Mesothelial cell of epicardium (in vitro differentiated cells): ENCODE measurements around the gene SCRG1. TPM values are rescaled to one million over a fixed set of nuclear protein-coding genes. Genes with fewer than 3 reads are reported as not detected.

ENCODE experiments used
- DNase-seq, 2 experiments: peaks; one replicate each; pipeline ENCODE4 v3.0.0; 2021; ENCODE audit warnings: low spot score in 2 of 2; ENCODE audit not compliant: unreplicated experiment in 2 of 2
- H3K27ac Mint-ChIP-seq: 2 replicates; pipeline ENCODE4 v1.8.0; 2021; ENCODE audit warnings: mixed read lengths
- H3K27me3 Mint-ChIP-seq: 2 replicates; pipeline ENCODE4 v1.8.0; 2021; ENCODE audit warnings: low read depth, mixed read lengths
- H3K36me3 Mint-ChIP-seq: 2 replicates; pipeline ENCODE4 v1.8.0; 2021; ENCODE audit warnings: mixed read lengths
- H3K4me1 Mint-ChIP-seq: 2 replicates; pipeline ENCODE4 v1.8.0; 2021; ENCODE audit warnings: mixed read lengths
- H3K4me3 Mint-ChIP-seq: 2 replicates; pipeline ENCODE4 v1.8.0; 2021; ENCODE audit warnings: mild to moderate bottlenecking, moderate library complexity, mixed read lengths
- H3K9me3 Mint-ChIP-seq: 2 replicates; pipeline ENCODE4 v1.8.0; 2021; ENCODE audit warnings: mixed read lengths
- total RNA-seq: library from RNA; stranded (reverse); gene quantifications from 3 replicates; pipeline ENCODE4 v1.2.1, GENCODE V29; 2021
- TF ChIP-seq, protein P1 (sequence below): fragments of 200-600 bp; sonication (generic); IDR thresholded peaks from one replicate; pipeline ENCODE4 v1.5.0; 2021; ENCODE audit warnings: antibody characterized with exemption; ENCODE audit not compliant: unreplicated experiment

The SCRG1 gene
- total RNA-seq, 1 donor from 2014 or later, result 0.42 TPM

DNA sequence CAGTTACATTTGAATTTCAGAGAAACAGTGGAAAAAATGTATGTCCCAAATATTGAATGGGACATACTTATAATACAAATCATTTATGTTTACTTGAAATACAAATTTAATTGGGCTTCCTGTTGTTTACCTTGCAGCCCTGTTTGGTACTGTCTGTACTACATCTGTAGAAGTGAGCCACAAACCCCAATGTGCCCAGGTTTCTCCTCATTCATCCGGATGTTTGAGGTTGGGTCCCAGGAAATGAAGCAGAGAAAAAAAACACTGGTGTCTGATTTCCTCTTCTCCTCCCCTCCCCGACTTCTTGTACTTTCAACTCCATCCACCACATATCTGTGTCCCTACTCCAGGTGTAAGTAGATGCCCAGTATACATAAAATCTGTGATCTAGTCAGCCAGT, 27.1 kb upstream of the SCRG1 start:
- Mint-ChIP-seq H3K27ac (no peak overlapping the region), H3K4me1 (peaks cover 2% of the 10 kb centered on the region), H3K9me3 (peaks cover 10% of the 10 kb centered on the region), H3K36me3 (peaks cover under 1% of the 10 kb centered on the region), H3K27me3 (no peaks in the 10 kb centered on the region), H3K4me3 (no peak overlapping the region)
- TF ChIP-seq, protein P1, sequence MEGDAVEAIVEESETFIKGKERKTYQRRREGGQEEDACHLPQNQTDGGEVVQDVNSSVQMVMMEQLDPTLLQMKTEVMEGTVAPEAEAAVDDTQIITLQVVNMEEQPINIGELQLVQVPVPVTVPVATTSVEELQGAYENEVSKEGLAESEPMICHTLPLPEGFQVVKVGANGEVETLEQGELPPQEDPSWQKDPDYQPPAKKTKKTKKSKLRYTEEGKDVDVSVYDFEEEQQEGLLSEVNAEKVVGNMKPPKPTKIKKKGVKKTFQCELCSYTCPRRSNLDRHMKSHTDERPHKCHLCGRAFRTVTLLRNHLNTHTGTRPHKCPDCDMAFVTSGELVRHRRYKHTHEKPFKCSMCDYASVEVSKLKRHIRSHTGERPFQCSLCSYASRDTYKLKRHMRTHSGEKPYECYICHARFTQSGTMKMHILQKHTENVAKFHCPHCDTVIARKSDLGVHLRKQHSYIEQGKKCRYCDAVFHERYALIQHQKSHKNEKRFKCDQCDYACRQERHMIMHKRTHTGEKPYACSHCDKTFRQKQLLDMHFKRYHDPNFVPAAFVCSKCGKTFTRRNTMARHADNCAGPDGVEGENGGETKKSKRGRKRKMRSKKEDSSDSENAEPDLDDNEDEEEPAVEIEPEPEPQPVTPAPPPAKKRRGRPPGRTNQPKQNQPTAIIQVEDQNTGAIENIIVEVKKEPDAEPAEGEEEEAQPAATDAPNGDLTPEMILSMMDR, result no peak
- no peak for DNase-seq

DNA sequence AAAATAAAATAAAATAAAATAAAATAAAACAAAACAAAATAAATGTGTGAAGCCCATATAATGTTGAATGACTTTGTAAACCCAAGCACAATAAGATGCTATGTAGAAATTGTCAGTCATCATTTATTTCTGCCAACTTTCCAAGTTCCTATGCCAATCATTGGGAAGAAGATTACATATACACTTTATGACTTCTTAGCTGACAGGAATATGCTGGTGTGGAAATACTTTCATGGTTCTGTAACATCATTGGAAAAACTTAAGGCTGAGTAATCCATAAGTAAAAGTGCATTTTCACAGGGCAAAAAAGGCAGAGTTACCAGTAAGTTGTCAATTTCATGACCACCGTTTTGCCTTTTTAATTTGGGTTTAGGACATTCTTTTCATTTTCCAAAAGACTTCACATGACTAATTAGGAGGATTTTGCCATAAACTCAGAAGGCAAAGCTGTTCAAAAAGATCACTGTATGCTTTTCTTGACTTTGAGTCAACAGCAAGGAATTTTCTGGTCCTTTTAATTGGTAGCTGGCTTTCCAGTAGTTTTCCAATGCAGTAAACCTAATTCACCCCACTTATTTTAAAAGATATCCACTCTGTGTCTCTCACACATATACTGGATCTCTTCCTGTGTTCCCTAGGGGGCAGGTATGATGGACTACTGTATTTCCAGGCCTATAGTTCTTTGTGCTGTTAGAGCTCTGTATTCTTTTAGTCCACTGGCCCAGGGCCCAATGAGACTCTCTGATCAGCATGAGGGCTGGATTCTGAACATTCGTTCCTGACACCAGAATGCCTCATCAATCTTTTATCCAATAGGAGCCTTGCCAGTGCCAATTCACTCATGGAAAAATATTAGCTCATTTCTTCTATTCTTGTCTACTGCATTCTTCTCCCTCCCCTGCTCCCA, 26.2 kb upstream of the SCRG1 start:
- peaks cover 7% of the 10 kb centered on the region for H3K9me3 Mint-ChIP-seq
- TF ChIP-seq, protein P1, result no peak
- H3K27me3 Mint-ChIP-seq, result no peaks in the 10 kb centered on the region
- H3K4me1 Mint-ChIP-seq, result peaks cover 5% of the 10 kb centered on the region
- no peak overlapping the region for H3K27ac Mint-ChIP-seq
- DNase-seq, result no peak
- H3K36me3 Mint-ChIP-seq, result no peaks in the 10 kb centered on the region
- H3K4me3 Mint-ChIP-seq, result no peak overlapping the region

DNA sequence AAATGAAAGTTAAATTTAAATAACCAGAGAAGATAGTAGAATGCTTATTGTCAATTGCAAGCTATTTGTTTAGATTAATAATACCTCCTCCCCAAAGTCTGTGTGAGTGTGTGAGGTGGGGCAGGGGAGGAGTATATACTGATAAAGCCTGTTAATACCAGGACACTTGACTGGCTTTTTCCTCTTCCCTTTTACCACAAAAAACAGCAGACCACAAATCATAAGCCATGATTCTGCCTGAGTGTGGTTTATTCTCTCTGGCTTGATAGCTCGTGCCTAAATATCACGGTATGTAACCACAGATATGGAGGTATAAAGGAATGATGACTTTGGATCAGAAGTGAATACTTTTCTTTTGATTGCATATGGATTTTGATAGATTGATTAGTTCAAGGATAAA, 21.9 kb upstream of the SCRG1 start:
- Mint-ChIP-seq H3K4me1 (peaks cover 4% of the 10 kb centered on the region), H3K4me3 (no peak overlapping the region), H3K9me3 (peaks cover 4% of the 10 kb centered on the region), H3K27me3 (peaks cover 4% of the 10 kb centered on the region), H3K36me3 (no peaks in the 10 kb centered on the region), H3K27ac (no peak overlapping the region)
- no peak for DNase-seq
- TF ChIP-seq, protein P1, result no peak

DNA sequence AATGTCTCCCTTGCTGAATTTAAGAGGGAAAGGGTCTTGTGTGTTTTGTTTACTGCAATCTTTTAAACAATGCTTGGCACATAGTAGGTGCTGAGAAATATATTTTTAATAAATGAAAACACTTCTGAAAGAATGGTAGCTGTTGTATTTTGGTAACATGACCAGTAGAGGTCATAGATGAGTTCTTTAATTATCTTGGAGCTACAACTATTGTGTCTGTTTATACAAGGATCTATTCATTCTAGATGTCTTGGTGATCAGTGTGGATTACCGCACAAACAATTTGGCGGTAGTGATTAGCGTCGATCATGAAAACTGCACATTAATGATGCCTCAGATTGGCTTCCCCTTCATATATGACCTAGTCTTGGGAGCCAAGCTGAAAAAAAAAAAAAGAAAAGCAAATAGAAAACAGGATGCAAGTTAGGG, 21.4 kb upstream of the SCRG1 start:
- H3K36me3 Mint-ChIP-seq, result no peaks in the 10 kb centered on the region
- peaks cover 8% of the 10 kb centered on the region for H3K4me1 Mint-ChIP-seq

DNA sequence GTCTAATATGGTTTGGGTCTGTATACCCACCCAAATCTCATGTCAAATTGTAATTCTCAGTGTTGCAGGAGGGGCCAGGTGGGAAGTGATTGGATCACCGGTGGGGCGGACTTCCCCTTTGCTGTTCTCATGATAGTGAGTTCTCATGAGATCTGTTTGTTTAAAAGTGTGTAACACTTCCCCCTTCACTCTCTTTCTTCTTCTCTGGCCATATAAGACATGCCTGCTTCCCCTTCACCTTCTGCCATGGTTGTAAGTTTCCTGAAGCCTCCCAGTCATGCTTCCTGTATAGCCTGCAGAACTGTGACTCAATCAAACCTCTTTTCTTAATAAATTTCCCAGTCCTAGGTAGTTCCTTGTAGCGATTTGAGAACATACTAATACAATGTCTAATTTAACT, 19.7 kb upstream of the SCRG1 start:
- no peak overlapping the region for H3K27ac Mint-ChIP-seq

More for the DNA sequence above, 21.4 kb upstream of the SCRG1 start:
- no peak for DNase-seq
- TF ChIP-seq, protein P1, result peak; percentile 59
- Mint-ChIP-seq H3K4me3 (peak overlapping the region; percentile 18), H3K27ac (no peak overlapping the region), H3K27me3 (peaks cover 4% of the 10 kb centered on the region), H3K9me3 (peaks cover 4% of the 10 kb centered on the region)

More for the DNA sequence above, 19.7 kb upstream of the SCRG1 start:
- peaks cover 13% of the 10 kb centered on the region for H3K4me1 Mint-ChIP-seq
- DNase-seq, result no peak
- peaks cover 4% of the 10 kb centered on the region for H3K27me3 Mint-ChIP-seq
- H3K36me3 Mint-ChIP-seq, result no peaks in the 10 kb centered on the region
- peaks cover under 1% of the 10 kb centered on the region for H3K9me3 Mint-ChIP-seq
- TF ChIP-seq, protein P1, result no peak
- no peak overlapping the region for H3K4me3 Mint-ChIP-seq
